ENCODE data around the gene DOCK11.

Gene DOCK11

DNA sequence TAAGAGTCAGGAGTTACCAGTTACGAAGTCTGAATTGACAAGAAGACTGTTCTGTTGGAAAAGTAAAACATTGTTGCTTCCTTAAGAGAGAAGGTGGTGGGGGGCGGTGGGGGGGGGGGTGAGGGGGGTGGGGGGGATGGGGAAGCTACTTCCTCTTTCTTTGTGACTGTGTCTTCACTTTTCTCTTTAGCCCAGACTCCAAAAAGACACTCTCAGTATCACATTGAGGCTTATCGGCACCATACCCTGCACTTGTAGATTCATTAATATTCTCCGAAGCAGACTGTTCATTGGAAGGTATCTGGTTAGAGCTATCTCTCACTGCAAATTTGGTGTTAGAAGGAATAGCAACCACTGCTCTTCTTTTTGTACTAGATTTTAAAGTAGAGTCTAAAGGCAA is 137.2 kb downstream of the DOCK11 start:
- Histone ChIP-seq H3F3A (ENCODE audit: low read depth) (no peaks in the 10 kb centered on the region), H3K9me2 (replicated peaks; ENCODE audit: low read depth, low read length) (no peaks in the 10 kb centered on the region), H3K4me3 (ENCODE audit: low read length, poor library complexity, severe bottlenecking) (no peak overlapping the region)

DNA sequence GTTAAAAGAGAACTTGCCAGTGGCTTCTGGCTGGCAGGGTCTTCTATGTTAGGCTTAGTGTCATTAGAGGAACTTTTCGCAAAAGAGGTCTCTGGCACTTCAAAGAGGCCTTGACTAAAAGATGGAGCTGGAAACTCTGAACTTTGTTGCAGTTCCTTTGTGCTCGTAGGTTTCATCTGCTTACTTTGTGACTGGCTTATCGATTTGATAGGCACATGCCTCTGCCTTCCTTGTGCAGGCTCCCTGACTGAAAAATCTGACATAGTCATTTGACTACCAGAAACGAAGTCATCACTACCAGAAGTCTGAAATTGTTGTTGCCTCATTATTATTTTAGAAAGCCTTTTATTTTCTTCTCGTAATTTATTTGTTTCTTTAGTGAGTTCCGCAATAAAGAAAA is 137.9 kb downstream of the DOCK11 start:
- no peaks in the 10 kb centered on the region for H3K27me3 ChIP-seq (ENCODE audit: insufficient read depth, low read length, poor library complexity, severe bottlenecking)
- H3F3A ChIP-seq (ENCODE audit: low read depth), result no peaks in the 10 kb centered on the region
- H3K79me2 ChIP-seq (ENCODE audit: insufficient read depth, low read length), result no peaks in the 10 kb centered on the region
- TF ChIP-seq, protein P1, sequence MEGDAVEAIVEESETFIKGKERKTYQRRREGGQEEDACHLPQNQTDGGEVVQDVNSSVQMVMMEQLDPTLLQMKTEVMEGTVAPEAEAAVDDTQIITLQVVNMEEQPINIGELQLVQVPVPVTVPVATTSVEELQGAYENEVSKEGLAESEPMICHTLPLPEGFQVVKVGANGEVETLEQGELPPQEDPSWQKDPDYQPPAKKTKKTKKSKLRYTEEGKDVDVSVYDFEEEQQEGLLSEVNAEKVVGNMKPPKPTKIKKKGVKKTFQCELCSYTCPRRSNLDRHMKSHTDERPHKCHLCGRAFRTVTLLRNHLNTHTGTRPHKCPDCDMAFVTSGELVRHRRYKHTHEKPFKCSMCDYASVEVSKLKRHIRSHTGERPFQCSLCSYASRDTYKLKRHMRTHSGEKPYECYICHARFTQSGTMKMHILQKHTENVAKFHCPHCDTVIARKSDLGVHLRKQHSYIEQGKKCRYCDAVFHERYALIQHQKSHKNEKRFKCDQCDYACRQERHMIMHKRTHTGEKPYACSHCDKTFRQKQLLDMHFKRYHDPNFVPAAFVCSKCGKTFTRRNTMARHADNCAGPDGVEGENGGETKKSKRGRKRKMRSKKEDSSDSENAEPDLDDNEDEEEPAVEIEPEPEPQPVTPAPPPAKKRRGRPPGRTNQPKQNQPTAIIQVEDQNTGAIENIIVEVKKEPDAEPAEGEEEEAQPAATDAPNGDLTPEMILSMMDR (conservative IDR thresholded peaks at IDR 0.05; ENCODE audit: low read length), result no peak
- TF ChIP-seq EZH2phosphoT487 (IDR thresholded peaks at IDR 0.05; ENCODE audit: borderline replicate concordance), result no peak
- H3K4me1 ChIP-seq (ENCODE audit: insufficient read depth, low read length, poor library complexity, severe bottlenecking), result no peaks in the 10 kb centered on the region
- peaks cover 13% of the 10 kb centered on the region; the same call in 1 of the 2 replicates for H3K36me3 ChIP-seq (ENCODE audit: insufficient read depth, low read length)
- H2AFZ ChIP-seq (ENCODE audit: low read length), result no peak overlapping the region
- peaks cover 4% of the 10 kb centered on the region for H4K20me1 ChIP-seq (ENCODE audit: insufficient read depth, low read length, poor library complexity, severe bottlenecking)
- no peak overlapping the region for H3K4me2 ChIP-seq (ENCODE audit: low read depth, low read length, poor library complexity, severe bottlenecking)
- H3K4me3 ChIP-seq (ENCODE audit: low read length, poor library complexity, severe bottlenecking), result no peak overlapping the region
- H3K9me3 ChIP-seq (ENCODE audit: insufficient read depth, low read depth, low read length), result no peaks in the 10 kb centered on the region
- H3K9ac ChIP-seq (ENCODE audit: low read depth, low read length, poor library complexity, severe bottlenecking), result no peak overlapping the region
- H3K9me2 ChIP-seq (replicated peaks; ENCODE audit: low read depth, low read length), result no peaks in the 10 kb centered on the region

More for the DNA sequence above, 137.2 kb downstream of the DOCK11 start:
- H4K20me1 ChIP-seq (ENCODE audit: insufficient read depth, low read length, poor library complexity, severe bottlenecking), result no peaks in the 10 kb centered on the region
- H3K9me3 ChIP-seq (ENCODE audit: insufficient read depth, low read depth, low read length), result no peaks in the 10 kb centered on the region
- no peak overlapping the region for H3K4me2 ChIP-seq (ENCODE audit: low read depth, low read length, poor library complexity, severe bottlenecking)
- peaks cover 13% of the 10 kb centered on the region; the same call in 1 of the 2 replicates for H3K36me3 ChIP-seq (ENCODE audit: insufficient read depth, low read length)
- TF ChIP-seq, protein P1 (conservative IDR thresholded peaks at IDR 0.05; ENCODE audit: low read length), result no peak
- no peak for TF ChIP-seq EZH2phosphoT487 (IDR thresholded peaks at IDR 0.05; ENCODE audit: borderline replicate concordance)
- H3K4me1 ChIP-seq (ENCODE audit: insufficient read depth, low read length, poor library complexity, severe bottlenecking), result no peaks in the 10 kb centered on the region
- H2AFZ ChIP-seq (ENCODE audit: low read length), result no peak overlapping the region
- no peak overlapping the region for H3K9ac ChIP-seq (ENCODE audit: low read depth, low read length, poor library complexity, severe bottlenecking)
- H3K79me2 ChIP-seq (ENCODE audit: insufficient read depth, low read length), result no peaks in the 10 kb centered on the region
- no peaks in the 10 kb centered on the region for H3K27me3 ChIP-seq (ENCODE audit: insufficient read depth, low read length, poor library complexity, severe bottlenecking)

DNA sequence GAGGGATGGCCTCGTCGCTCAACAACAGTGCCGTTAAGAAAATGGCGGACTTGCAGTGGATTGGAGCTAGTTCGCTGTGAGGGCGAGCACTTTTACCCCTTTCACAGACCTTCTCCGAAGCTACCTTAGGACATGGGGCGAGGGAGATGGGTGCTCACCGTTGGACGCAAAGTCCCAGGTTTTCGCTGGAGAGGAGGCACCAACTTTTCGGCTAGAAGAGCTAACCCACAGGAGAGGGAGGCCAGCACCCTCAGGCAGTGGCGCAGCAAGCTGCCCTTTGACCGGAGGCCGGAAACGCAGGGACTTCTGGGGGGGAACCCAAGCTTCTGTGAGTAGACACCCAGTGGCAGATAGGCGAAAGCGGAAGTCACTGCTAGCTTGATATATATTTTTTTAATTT is 138.7 kb downstream of the DOCK11 start:
- H3K4me3 ChIP-seq (ENCODE audit: low read length, poor library complexity, severe bottlenecking), result no peak overlapping the region
- H3K9me2 ChIP-seq (replicated peaks; ENCODE audit: low read depth, low read length), result no peaks in the 10 kb centered on the region
- H3K4me2 ChIP-seq (ENCODE audit: low read depth, low read length, poor library complexity, severe bottlenecking), result no peak overlapping the region
- no peaks in the 10 kb centered on the region for H3K79me2 ChIP-seq (ENCODE audit: insufficient read depth, low read length)
- H3K27me3 ChIP-seq (ENCODE audit: insufficient read depth, low read length, poor library complexity, severe bottlenecking), result no peaks in the 10 kb centered on the region
- H3K4me1 ChIP-seq (ENCODE audit: insufficient read depth, low read length, poor library complexity, severe bottlenecking), result no peaks in the 10 kb centered on the region
- TF ChIP-seq EZH2phosphoT487 (IDR thresholded peaks at IDR 0.05; ENCODE audit: borderline replicate concordance), result no peak
- TF ChIP-seq, protein P1 (conservative IDR thresholded peaks at IDR 0.05; ENCODE audit: low read length), result no peak
- peaks cover 4% of the 10 kb centered on the region for H4K20me1 ChIP-seq (ENCODE audit: insufficient read depth, low read length, poor library complexity, severe bottlenecking)
- H3K9ac ChIP-seq (ENCODE audit: low read depth, low read length, poor library complexity, severe bottlenecking), result no peak overlapping the region
- H2AFZ ChIP-seq (ENCODE audit: low read length), result no peak overlapping the region
- H3K36me3 ChIP-seq (ENCODE audit: insufficient read depth, low read length), result peaks cover 13% of the 10 kb centered on the region; the same call in 1 of the 2 replicates
- no peaks in the 10 kb centered on the region for H3F3A ChIP-seq (ENCODE audit: low read depth)
- no peaks in the 10 kb centered on the region for H3K9me3 ChIP-seq (ENCODE audit: insufficient read depth, low read depth, low read length)
